Measurements from ENCODE around the gene DUSP10.
A peak's percentile ranks its signal among the peaks of the same experiment; 100 is the strongest.

Gene DUSP10

DNA sequence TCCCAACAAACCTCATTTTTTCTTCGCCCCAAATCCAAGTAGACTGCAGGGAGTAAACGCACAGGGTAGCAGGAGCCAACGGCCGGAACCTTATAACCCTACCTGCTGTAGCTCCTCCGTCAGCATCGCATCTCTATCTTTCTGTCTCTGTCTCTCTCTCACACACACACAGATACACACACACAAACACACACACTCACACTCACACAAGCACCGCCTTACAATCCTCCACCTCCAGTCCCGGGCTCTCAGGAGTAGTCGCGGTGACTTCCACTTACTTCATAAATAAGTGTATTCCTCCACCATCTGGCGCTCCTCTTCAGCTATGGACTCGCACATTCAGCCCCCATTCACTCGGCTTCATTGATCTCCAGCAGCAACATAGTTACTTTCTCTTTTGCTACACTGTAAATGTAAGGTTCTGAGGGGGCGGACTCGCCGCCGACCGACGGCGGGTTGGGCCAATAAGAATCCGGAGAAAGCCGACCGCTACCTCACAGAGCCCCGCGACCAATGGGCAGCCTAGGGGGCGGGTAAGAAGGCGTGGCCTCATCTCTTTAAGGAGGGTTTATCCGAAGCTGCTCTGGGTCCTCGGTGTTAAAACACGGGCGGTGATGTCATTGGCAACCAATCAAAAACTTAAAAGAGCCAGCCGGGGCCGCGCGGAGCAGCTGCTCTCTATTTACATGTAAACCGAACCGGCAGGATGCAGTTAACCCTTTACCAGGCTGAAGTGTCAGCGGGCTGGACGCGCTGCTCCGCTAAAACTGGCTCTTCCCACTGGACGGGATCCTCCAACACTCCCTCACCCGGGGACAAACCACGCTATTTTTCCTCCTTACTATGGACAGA, at the start of gene DUSP10:
TSS of gene DUSP10 (minus strand) at position 387 of the 852 bp plus-strand sequence. CDS start 2,345 bp downstream, outside the sequence.
- intact Hi-C loops (cut with DNase I), result loop anchor here (10.0 kb wide), 2 partner anchors 197 to 423 kb away; no protein-coding TSS in a partner anchor
- peak; percentile 94 to 100 (median 99) for DNase-seq

- no peak for DNase-seq
- intact Hi-C loops (cut with DNase I), result no loop called here
Observed at GRCh38 chr1:221788466-221788865, 46.6 kb upstream of the DUSP10 start.

DNA sequence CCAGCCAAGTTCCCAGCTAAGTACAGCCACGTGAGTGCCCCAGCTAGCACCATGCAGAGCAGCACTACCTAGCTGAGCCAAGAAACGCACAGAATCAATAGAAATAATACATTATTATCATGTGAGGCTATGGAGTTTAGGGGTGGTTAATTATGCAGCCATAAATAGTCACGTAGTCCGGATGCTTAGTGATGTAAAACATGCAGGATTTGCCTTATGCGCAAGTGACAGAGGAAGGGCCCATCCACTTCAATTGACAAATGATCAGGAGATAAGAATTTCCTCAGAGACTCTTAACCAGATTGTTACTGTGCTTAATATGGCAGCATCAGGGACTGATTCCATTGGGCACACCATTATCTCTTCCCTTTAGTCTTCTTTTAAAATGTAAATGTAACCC, 44.8 kb upstream of the DUSP10 start:
- intact Hi-C loops (cut with DNase I), result no loop called here
- no peak for DNase-seq

GRCh38 chr1:221783936-221784335, 42.0 kb upstream of the DUSP10 start:
- DNase-seq, result peak in 2 of 42 donors; percentile 10 to 23
- intact Hi-C loops (cut with DNase I), result no loop called here

GRCh38 chr1:221783437-221783836, 41.5 kb upstream of the DUSP10 start:
- intact Hi-C loops (cut with DNase I), result no loop called here
- DNase-seq, result no peak

DNA sequence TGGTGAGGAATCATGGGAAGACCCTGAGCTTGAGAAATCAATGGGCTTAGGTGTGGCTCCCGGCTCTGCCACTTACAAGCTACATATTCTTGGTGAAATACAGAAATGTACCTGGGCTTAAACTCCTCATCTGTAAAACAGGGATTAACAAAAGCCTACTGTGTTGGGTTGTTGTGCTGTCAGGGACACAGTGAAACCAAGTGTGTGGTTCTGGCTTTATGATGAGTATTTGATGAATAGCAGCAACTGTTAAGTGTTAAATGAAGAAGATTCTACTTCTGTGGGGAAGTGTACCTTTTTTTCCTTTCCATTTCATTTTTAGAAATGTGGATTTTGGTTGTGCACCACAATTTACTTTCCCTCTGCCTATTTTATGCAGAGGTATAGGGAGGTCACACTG, 41.1 kb upstream of the DUSP10 start:
- intact Hi-C loops (cut with DNase I), result no loop called here
- DNase-seq, result no peak

GRCh38 chr1:221782477-221782876, 40.6 kb upstream of the DUSP10 start:
- intact Hi-C loops (cut with DNase I), result no loop called here
- peak in 1 of 42 donors; percentile 49 for DNase-seq

GRCh38 chr1:221781102-221781755, 39.3 kb upstream of the DUSP10 start:
- intact Hi-C loops (cut with DNase I), result no loop called here

DNA sequence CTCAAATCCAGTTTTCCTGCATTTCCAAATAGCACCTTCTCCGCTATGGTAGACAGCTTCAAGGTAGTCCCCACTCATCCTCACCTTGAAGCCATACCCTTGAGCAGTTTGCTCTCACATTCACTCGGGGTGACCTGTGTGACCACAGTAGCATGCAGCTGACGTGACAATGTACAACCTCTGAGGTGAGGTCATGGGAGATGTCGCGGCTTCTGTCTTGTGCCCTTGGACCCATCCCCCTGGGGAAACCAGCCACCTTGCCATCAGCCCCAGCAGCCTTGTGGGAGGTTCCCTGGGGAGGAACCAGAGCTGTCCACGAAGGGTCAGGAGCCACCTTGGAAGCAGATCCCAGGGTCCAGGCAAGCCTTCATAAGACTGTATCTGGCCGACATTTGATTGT, 38.3 kb upstream of the DUSP10 start:
- intact Hi-C loops (cut with DNase I), result no loop called here
- no peak for DNase-seq

More at GRCh38 chr1:221781102-221781755, 39.3 kb upstream of the DUSP10 start:
- no peak for DNase-seq

- intact Hi-C loops (cut with DNase I), result no loop called here
Observed at GRCh38 chr1:221779771-221780170, 37.9 kb upstream of the DUSP10 start.

GRCh38 chr1:221778535-221779142, 36.8 kb upstream of the DUSP10 start:
- intact Hi-C loops (cut with DNase I), result no loop called here

More at GRCh38 chr1:221779771-221780170, 37.9 kb upstream of the DUSP10 start:
- DNase-seq, result no peak

DNA sequence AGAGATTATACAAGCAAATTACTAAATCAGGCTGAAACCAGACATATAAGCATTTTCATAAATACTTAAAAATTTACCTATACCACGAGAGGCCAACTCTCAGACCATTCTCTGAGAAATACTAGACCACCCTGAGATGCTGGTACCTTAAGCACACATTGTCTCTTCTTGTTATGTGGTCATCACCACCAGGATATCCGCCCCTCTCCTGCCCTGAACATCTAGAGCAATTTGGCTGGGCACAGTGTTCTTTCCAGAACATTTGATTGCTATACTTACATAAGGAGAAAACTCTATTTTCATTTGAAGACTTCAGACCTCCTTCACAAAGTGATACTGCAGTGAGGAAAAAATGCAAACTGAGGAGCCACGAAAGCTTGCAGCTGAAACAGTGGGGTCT, 36.2 kb upstream of the DUSP10 start:
- no peak for DNase-seq
- intact Hi-C loops (cut with DNase I), result no loop called here

More at GRCh38 chr1:221778535-221779142, 36.8 kb upstream of the DUSP10 start:
- DNase-seq, result no peak

DNA sequence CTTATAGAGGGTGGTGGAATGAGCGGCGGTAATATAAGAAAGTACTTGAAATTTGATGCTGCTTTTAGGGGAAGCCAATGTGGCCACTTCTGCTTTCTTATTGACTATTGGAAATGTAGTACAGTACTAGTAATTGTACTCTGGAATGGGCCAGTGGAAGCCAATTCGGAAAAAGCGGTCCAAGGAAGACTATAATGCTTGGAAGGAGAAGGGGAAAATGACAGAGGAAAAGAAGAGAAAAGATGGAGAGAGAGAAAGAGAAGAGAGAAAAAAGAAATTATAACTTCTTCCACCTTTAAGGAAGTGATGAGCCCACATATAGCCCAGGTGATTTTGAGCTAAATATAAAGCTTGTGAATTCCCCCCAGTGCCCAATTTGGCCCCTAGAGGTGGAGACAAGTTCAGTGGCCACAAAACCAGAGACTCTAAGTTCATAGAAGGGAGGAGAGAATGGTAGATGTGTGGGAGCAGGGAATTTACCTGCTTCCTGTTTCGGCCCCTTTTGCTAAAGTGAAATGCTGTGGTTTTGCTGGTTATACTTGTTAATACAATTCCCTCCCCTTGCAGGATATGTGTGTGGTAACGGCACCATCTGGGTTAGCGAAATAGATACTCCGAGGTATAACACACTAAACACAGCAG, 35.7 kb upstream of the DUSP10 start:
- no peak for DNase-seq
- intact Hi-C loops (cut with DNase I), result no loop called here

- no peak for DNase-seq
- intact Hi-C loops (cut with DNase I), result no loop called here
Observed at GRCh38 chr1:221776495-221777301, 34.8 kb upstream of the DUSP10 start.

DNA sequence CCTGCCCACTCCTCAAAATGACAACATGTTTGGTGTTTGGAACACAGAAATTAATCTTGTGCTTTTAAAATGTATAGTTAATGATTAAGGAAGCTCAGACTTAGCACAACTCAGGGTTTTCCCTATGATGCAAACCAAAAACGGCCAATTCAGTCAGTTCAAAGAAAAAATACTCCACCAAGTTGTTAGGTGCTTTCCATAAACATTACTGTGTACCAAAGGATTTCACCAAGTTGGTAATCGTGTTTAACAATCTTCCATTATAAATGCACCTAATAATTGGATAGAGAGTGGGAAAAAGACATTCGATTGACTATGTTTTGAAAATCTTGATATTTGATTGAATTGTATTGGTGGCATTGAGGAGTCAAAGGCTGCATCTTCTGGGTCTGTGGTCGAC, 33.3 kb upstream of the DUSP10 start:
- intact Hi-C loops (cut with DNase I), result no loop called here
- no peak for DNase-seq

DNA sequence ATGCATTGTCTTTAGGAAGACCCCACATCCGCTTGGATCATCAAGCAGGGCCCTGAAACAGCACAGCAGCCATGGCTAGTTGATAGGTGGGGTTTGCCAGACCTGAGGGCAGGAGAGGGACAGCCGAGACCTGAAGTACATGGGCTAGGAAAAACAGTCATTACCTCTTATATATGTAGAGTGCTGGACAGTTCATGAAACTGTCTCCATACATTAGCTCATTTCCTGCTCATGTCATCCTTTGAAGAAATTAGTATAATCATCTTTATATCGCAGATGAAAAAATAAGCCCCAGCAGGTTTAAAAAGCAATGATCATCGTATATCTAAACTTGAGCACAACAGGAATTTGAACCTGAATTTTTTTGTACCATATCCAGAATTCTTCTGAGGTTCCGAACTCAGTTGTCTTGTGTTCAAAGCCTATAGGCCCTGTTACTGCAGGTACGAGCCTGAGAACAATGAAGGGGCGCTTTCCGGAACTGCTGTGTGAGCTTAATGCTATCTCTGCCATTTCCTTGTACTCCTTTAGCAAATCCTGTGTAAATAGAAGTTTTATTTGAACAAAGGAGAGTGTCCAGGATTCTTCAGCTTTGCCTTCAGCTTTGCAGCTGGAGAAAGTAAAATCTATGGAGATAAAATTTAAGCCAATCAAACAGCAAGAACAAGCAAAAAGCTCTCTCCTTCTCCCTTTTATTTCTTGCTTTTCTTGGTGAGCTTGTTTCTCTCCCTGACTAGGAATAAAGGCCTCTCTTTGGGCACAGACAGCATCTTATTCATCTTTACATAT, 32.4 kb upstream of the DUSP10 start:
- intact Hi-C loops (cut with DNase I), result no loop called here
- DNase-seq, result no peak

DNA sequence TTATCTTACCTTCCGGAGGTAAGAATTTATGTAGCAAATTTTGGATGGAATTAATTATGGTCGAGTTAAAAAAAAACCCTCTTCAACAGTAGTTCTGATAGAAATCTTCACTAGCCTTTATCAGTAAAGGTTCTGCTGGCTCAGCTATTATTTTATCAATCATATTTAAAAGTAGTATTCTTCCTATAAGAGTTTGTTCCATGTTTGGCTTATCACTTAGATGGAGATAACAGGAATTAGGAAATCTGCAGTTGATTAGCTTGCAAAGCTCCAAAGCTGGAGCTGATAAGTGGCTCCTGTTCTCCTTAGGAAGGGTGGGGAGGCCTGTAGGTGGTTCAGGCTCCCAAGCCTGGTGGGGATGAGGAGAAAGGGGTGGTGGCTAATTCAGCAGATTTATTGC, 31.5 kb upstream of the DUSP10 start:
- intact Hi-C loops (cut with DNase I), result no loop called here
- DNase-seq, result no peak

DNA sequence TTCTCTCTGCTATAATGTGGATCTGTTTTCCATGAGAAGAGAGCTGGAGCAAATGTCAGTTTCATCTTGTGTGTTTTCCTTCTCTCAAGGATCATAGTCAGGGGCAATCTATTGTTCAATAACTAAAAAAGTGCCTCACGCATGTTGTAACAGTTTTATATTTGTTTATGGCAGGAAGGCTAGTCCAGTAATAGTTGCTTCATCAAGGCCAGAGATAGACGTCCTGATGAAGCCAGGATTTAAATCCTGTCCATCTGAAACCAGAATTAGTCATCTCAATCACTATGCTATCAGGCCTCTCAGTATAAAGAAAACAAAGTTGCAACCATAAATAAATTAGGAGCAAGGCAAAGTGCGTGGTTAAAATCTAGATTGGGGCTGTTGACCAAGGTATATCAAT, 30.2 kb upstream of the DUSP10 start:
- DNase-seq, result no peak
- intact Hi-C loops (cut with DNase I), result no loop called here
